Spinal cord (tissue), 10 donors: ENCODE measurements around the gene OR56A3. TPM values are rescaled to one million over a fixed set of nuclear protein-coding genes. Genes with fewer than 3 reads are reported as not detected.

Experiments used
- DNase-seq, 6 donors: peaks; one replicate each; pipeline versions ENCODE4 v3.0.0 to v3.0.0-alpha.2; 2013 to 2015; ENCODE audit warnings: low spot score in 6 of 6, low read depth in 4 of 6
- H3K27ac ChIP-seq: one replicate; pipeline ENCODE4 v1.5.1; 2013; ENCODE audit warnings: low read depth, low read length, control low read depth
- H3K27me3 ChIP-seq: one replicate; pipeline ENCODE4 v1.6.1; 2013; ENCODE audit warnings: low read length; ENCODE audit not compliant: control insufficient read depth, insufficient read depth
- H3K36me3 ChIP-seq: one replicate; pipeline ENCODE4 v1.6.1; 2013; ENCODE audit warnings: low read length; ENCODE audit not compliant: control insufficient read depth, insufficient read depth
- H3K4me1 ChIP-seq: one replicate; pipeline ENCODE4 v1.6.1; 2013; ENCODE audit warnings: low read length; ENCODE audit not compliant: control insufficient read depth, insufficient read depth
- H3K4me3 ChIP-seq: one replicate; pipeline ENCODE4 v1.5.1; 2013; ENCODE audit warnings: low read depth, low read length, control low read depth
- H3K9me3 ChIP-seq: one replicate; pipeline ENCODE4 v1.6.1; 2013; ENCODE audit warnings: low read length; ENCODE audit not compliant: control insufficient read depth, insufficient read depth
- WGBS: methylation state at CpG from one replicate; pipeline ENCODE4 v1.1.5; 2013; ENCODE audit warnings: missing lambda C conversion rate; ENCODE audit not compliant: insufficient coverage; 5-methylcytosine and 5-hydroxymethylcytosine counted together
- long read RNA-seq, 4 donors: transcript quantifications; one replicate each; lab custom pipeline, GENCODE V29; 2026
- polyA plus RNA-seq, 2 donors: library from polyadenylated mRNA; unstranded; fragments of 120-200 nt; gene quantifications; one replicate each; pipeline ENCODE4 v1.2.1, GENCODE V29; 2013; ENCODE audit not compliant: insufficient read length in 2 of 2
- total RNA-seq, 2 donors: library from RNA; depleted of rRNA in 1 of 2; stranded (reverse); fragments of 120-200 nt in 1 of 2; fragments of >200 nt in 1 of 2; gene quantifications; one replicate each; pipeline versions ENCODE4 v1.2.3 to v1.2.4, GENCODE V29; 2013 to 2014
- donor health status: healthy.

OR56A3 gene, protein sequence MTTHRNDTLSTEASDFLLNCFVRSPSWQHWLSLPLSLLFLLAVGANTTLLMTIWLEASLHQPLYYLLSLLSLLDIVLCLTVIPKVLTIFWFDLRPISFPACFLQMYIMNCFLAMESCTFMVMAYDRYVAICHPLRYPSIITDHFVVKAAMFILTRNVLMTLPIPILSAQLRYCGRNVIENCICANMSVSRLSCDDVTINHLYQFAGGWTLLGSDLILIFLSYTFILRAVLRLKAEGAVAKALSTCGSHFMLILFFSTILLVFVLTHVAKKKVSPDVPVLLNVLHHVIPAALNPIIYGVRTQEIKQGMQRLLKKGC
- total RNA-seq (not detected), polyA plus RNA-seq (not detected)
- long read RNA-seq, donor 1, result 0 reads
- long read RNA-seq, donor 2, result 0 reads
- long read RNA-seq, donor 3, partial matches to known transcripts, result 0 of 1 reads
- long read RNA-seq, donor 3, other reads (novel, unspliced or antisense), result 0 of 1 reads
- long read RNA-seq, donor 4, result 0 reads

DNA sequence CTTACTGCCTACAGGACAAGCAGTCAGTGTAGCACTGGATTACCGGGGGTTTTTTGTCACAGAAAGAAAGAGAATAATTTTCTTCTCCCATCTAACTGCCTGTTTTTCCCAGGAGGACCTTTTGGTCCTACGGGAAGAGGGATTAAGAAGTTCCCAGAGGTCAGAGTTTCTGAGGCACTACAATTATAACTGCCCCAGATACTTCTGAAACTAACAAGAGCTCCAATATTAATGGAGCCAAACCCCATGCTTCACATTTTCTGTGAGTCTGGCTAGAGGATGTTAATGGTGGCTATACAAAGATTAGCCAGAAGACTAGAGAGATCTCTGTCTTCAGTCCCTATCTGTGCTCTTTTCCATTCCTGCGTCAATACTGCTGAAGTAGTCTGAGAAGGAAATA, at the start of gene OR56A3:
OR56A3 (plus strand) TSS at position 301 of the 400 bp plus-strand sequence. CDS start 5,096 bp downstream, outside the sequence.
- DNase-seq, result no peak
- no peaks in the 10 kb centered on the region for H3K4me1 ChIP-seq
- WGBS, result no CpG with 5 or more reads among the region's 3 CpGs
- H3K27me3 ChIP-seq, result no peaks in the 10 kb centered on the region
- peaks cover 3% of the 10 kb centered on the region for H3K9me3 ChIP-seq
- no peak within 1 kb of the TSS for H3K4me3 ChIP-seq
- no peaks in the 10 kb centered on the region for H3K36me3 ChIP-seq
- no peak within 1 kb of the TSS for H3K27ac ChIP-seq

DNA sequence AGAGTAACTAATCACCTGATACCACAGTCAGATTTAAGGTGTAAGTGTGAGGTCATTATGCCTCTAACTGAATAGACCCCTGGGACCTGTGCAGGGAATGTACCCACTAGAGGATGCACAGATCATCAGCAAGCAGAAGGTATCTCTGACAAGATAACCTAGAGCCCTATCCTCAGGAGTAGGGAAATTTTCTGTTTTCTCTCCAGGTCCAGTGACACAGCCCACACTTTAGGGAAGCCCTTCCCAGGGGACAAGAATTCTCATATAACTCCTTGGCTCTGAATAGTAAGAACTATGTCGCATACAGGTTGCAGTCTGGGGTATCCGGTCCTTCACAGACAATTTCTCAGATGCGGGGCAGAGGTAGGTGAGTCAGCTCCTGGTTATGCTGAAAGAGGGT, 49.1 kb upstream of the OR56A3 start, which contains the start of gene OR52E5:
OR52E5 (plus strand) TSS at position 301 of the 400 bp plus-strand sequence. CDS start 7,569 bp downstream, outside the sequence.
- Histone ChIP-seq H3K27me3 (no peaks in the 10 kb centered on the region), H3K4me3 (no peak within 1 kb of the TSS), H3K36me3 (no peaks in the 10 kb centered on the region), H3K4me1 (no peaks in the 10 kb centered on the region), H3K9me3 (no peaks in the 10 kb centered on the region), H3K27ac (no peak within 1 kb of the TSS)
- WGBS, result 89% methylated on average over 3 of the region's 3 CpGs
- DNase-seq, result no peak

DNA sequence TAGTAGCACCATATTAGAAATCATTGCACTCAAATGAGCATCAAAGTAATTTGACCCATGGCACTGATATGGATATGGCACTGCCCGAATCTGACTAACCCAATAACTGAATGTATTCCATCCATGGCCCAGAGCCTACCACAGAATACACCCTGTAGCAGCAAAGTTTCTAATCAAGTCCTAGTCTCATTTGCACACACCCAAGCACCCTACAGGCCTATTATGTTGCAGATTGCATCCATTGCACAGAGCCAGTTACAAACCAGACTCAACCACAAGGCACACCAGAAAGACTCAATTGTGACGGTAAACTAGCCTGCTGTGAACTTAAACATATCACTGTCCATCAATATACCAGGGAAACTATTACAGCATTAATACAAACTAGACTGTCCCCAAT, 42.5 kb upstream of the OR56A3 start:
- Histone ChIP-seq H3K4me3 (no peak overlapping the region), H3K4me1 (no peaks in the 10 kb centered on the region), H3K27ac (no peak overlapping the region), H3K27me3 (no peaks in the 10 kb centered on the region), H3K9me3 (no peaks in the 10 kb centered on the region), H3K36me3 (no peaks in the 10 kb centered on the region)
- WGBS, result 68% methylated on average over 2 of the region's 2 CpGs
- DNase-seq, result no peak

DNA sequence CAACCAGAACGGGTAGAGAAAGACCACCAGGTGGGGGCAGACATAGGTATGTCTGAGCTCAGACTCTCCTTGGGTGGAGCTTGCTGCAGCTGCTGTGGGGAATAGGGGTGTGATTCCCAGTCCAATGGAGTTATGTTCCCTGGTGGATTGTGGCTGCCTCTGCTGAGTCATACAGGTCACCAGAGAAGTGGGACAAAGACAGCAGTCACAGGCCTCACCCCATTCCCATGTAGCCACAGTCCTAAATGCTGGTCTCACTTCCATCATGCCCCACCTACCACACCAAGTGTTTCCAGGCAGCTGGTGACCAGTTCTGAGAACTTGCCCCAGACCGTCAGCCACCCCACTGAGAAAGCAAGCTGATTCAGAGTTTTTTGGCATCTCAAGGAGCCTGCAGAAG, 31.5 kb upstream of the OR56A3 start:
- Histone ChIP-seq H3K36me3 (no peaks in the 10 kb centered on the region), H3K27me3 (no peaks in the 10 kb centered on the region), H3K27ac (no peak overlapping the region), H3K9me3 (no peaks in the 10 kb centered on the region), H3K4me1 (no peaks in the 10 kb centered on the region), H3K4me3 (no peak overlapping the region)
- WGBS, result 79% methylated on average over 2 of the region's 2 CpGs
- DNase-seq, result no peak

DNA sequence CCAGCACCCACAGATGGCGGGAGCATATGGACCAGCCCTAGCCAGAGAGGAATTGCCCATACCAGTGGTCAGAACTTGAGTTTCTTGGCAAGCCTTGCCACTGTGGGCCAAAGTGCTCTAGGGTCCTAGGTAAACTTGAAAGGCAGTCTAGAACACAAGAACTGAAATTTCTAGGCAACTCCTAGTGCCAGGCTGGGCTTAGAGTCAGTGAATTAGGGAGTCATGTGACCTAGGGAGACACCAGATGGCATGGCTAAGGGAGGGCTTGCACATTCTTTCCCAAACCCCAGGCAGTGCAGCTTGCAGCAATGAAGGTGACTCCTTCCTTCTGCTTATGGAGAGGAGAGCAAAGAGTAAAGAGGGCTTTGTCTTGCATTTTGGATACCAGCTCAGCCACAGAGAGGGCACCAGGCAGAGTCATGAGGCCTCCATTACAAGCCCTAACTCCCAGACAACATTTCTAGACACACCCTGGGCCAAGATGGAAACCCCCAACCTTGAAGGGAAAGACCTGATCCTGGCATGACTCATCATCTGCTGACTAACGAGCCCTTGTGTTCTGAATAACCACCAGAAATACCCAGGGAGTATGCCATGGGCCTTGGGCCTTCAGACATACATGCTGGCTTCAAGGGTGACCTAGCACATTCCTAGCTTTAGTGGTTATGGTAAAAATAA, 19.2 kb upstream of the OR56A3 start:
- 80% methylated on average over 2 of the region's 2 CpGs for WGBS

DNA sequence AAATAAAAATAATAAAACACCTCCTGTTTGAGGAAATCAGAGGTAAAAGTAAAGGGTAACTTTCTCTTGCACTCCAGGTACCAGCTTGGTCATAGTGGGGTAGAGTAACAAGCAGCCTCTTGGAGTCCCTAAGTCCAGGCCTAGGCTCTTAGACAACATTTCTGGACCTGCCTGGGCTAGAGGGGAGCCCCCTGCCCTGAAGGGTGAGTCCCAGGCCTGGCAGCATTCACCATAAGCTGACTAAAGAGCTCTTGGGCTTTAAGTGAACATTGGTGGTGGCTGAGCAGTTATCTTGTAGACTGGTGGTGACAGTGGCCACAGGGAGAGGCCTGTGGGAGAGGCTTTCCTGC, 18.6 kb upstream of the OR56A3 start:
- H3K4me3 ChIP-seq, result no peak overlapping the region
- H3K27ac ChIP-seq, result no peak overlapping the region
- H3K4me1 ChIP-seq, result no peaks in the 10 kb centered on the region
- H3K9me3 ChIP-seq, result peaks cover 1% of the 10 kb centered on the region
- no peak for DNase-seq
- no peaks in the 10 kb centered on the region for H3K36me3 ChIP-seq
- no peaks in the 10 kb centered on the region for H3K27me3 ChIP-seq

More for the DNA sequence above, 19.2 kb upstream of the OR56A3 start:
- H3K27ac ChIP-seq, result no peak overlapping the region
- no peaks in the 10 kb centered on the region for H3K36me3 ChIP-seq
- no peaks in the 10 kb centered on the region for H3K4me1 ChIP-seq
- no peak overlapping the region for H3K4me3 ChIP-seq
- H3K9me3 ChIP-seq, result peaks cover 1% of the 10 kb centered on the region
- no peak for DNase-seq
- H3K27me3 ChIP-seq, result no peaks in the 10 kb centered on the region

DNA sequence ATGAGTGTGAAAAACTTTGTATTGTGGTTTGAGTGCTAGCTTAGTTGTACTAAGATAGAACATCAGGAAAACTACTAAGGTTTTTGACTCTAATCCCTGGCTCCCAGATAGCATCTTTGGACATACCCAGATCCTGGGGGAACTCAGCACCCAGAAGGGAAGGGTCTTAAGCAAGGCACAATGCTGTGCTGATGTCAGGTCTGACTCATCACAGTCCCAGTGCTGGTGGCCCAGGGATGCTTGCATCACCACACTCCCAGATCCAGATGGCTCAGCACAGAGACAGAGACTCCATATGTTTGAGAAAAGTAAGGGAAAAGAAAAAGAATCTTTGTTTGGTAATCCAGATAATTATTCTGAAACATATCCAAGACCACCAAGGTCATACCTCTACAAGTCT, 18.3 kb upstream of the OR56A3 start:
- Histone ChIP-seq H3K9me3 (peaks cover 1% of the 10 kb centered on the region), H3K4me1 (no peaks in the 10 kb centered on the region), H3K36me3 (no peaks in the 10 kb centered on the region), H3K27me3 (no peaks in the 10 kb centered on the region), H3K4me3 (no peak overlapping the region), H3K27ac (no peak overlapping the region)
- no peak for DNase-seq

DNA sequence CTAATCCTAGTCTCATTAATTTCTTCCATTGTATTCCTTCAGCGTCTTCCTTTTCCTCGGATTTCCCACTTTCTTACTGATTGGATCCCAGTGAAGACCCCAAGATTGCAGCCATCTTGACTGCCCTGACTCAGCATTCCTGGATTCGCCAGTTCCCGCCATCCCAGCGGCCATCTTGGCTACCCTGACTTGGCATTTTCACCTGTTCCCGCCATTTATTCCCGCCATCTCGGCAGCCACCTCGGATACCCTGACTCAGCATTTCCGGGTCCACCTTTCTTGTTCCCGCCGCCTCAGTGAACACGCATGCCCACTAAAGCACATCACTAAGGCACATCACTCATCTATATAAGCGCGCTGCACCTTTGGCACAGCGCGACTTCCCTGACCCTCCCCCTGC, 13.8 kb upstream of the OR56A3 start:
- Histone ChIP-seq H3K27me3 (no peaks in the 10 kb centered on the region), H3K36me3 (no peaks in the 10 kb centered on the region), H3K4me3 (no peak overlapping the region), H3K27ac (no peak overlapping the region), H3K9me3 (peaks cover 2% of the 10 kb centered on the region), H3K4me1 (no peaks in the 10 kb centered on the region)
- 92% methylated on average over 17 of the region's 17 CpGs for WGBS
- no peak for DNase-seq

DNA sequence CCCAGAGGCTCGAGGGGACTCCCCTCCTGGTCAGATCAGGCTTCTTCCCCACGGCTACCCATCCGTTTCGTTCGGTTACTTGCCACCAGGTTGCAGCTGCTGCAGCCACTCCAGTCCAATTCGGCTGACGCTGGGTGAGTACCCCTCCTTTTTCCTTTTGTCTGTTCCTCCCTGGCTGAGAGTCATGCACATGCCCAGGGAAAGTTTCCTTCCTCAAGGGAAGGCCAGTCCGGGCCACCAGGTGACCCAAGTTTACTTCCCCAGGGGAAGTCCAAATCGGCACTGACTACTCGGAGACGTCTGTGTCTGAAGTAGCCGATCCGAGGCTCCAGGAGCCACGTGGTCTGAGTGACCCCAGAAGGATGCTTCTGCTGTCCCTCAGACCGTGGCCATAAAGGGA, 13.2 kb upstream of the OR56A3 start:
- Histone ChIP-seq H3K4me1 (no peaks in the 10 kb centered on the region), H3K27ac (no peak overlapping the region), H3K27me3 (no peaks in the 10 kb centered on the region), H3K4me3 (no peak overlapping the region), H3K36me3 (no peaks in the 10 kb centered on the region), H3K9me3 (peaks cover 2% of the 10 kb centered on the region)
- 87% methylated on average over 14 of the region's 15 CpGs for WGBS
- no peak for DNase-seq
